Naive thymus-derived CD4-positive, alpha-beta T cell (primary cell): ENCODE results near the gene GRIN2B. TPM values are rescaled to one million over a fixed set of nuclear protein-coding genes. Genes with fewer than 3 reads are reported as not detected.

Source experiments
- ATAC-seq: fragments of 150-1000 bp; cut with Tn5 transposase; 2 replicates; pipeline ENCODE4 v1.10.0; 2021; ENCODE audit warnings: mild to moderate bottlenecking, moderate library complexity
- CTCF ChIA-PET: fragments of 350-600 bp; sonication (Branson Sonifier 250); formaldehyde crosslinking; loops from one replicate; lab custom pipeline; 2021; ENCODE audit warnings: antibody characterized with exemption; lab: Charles Lee
- POLR2A ChIA-PET: fragments of 350-600 bp; sonication (Branson Sonifier 250); formaldehyde crosslinking; loops from one replicate; lab custom pipeline; 2021; ENCODE audit warnings: antibody characterized with exemption, inconsistent platforms; lab: Charles Lee
- DNase-seq, 9 donors: peaks; one replicate each; pipeline versions ENCODE4 v3.0.0 to v3.0.0-alpha.2; 2020 to 2022; ENCODE audit warnings: mixed read lengths in 1 of 9
- H3K27ac ChIP-seq: one replicate; pipeline ENCODE4 v1.7.0; 2013; ENCODE audit warnings: mild to moderate bottlenecking, low read depth, low read length, moderate library complexity
- H3K27me3 ChIP-seq, 2 donors: one replicate each; pipeline ENCODE4 v1.7.0; 2013; ENCODE audit warnings: low read length in 2 of 2, mild to moderate bottlenecking in 2 of 2, moderate library complexity in 2 of 2; ENCODE audit not compliant: control insufficient read depth in 2 of 2, insufficient read depth in 2 of 2
- H3K36me3 ChIP-seq, 3 experiments: 1 replicate in 2 of 3; 2 replicates in 1 of 3; pipeline ENCODE4 v1.7.0; 2013; ENCODE audit warnings: low read length in 3 of 3, mild to moderate bottlenecking in 3 of 3, moderate library complexity in 1 of 3; ENCODE audit not compliant: insufficient read depth in 3 of 3, control insufficient read depth in 2 of 3
- H3K4me1 ChIP-seq, 2 donors: one replicate each; pipeline ENCODE4 v1.7.0; 2013; ENCODE audit warnings: low read length in 2 of 2, mild to moderate bottlenecking in 2 of 2, moderate library complexity in 1 of 2; ENCODE audit not compliant: control insufficient read depth in 2 of 2, insufficient read depth in 2 of 2
- H3K4me3 ChIP-seq: 2 replicates; pipeline ENCODE4 v1.7.0; 2013; ENCODE audit warnings: mild to moderate bottlenecking, low read length
- H3K9me3 ChIP-seq, 3 experiments: 1 replicate in 2 of 3; 2 replicates in 1 of 3; pipeline ENCODE4 v1.7.0; 2013; ENCODE audit warnings: low read length in 3 of 3; ENCODE audit not compliant: control insufficient read depth in 2 of 3
- H3K27ac Mint-ChIP-seq, 9 donors: one replicate each; pipeline ENCODE4 v1.8.0; 2020 to 2022; ENCODE audit warnings: mixed read lengths in 9 of 9, mild to moderate bottlenecking in 8 of 9, moderate library complexity in 5 of 9, inconsistent platforms in 2 of 9
- H3K27me3 Mint-ChIP-seq, 5 donors: one replicate each; pipeline ENCODE4 v1.8.0; 2021 to 2022; ENCODE audit warnings: mixed read lengths in 5 of 5, mild to moderate bottlenecking in 1 of 5
- H3K36me3 Mint-ChIP-seq, 5 donors: one replicate each; pipeline ENCODE4 v1.8.0; 2020 to 2022; ENCODE audit warnings: mixed read lengths in 5 of 5, mild to moderate bottlenecking in 3 of 5, inconsistent platforms in 1 of 5
- H3K4me1 Mint-ChIP-seq, 7 donors: one replicate each; pipeline ENCODE4 v1.8.0; 2020 to 2022; ENCODE audit warnings: mixed read lengths in 7 of 7, mild to moderate bottlenecking in 3 of 7, inconsistent platforms in 1 of 7
- H3K4me3 Mint-ChIP-seq, 10 donors: one replicate each; pipeline ENCODE4 v1.8.0; 2020 to 2022; ENCODE audit warnings: mild to moderate bottlenecking in 10 of 10, mixed read lengths in 10 of 10, moderate library complexity in 6 of 10, inconsistent platforms in 2 of 10
- H3K9me3 Mint-ChIP-seq, 11 donors: one replicate each; pipeline ENCODE4 v1.8.0; 2020 to 2022; ENCODE audit warnings: mixed read lengths in 11 of 11, mild to moderate bottlenecking in 4 of 11, inconsistent platforms in 1 of 11, moderate library complexity in 1 of 11
- intact Hi-C, 2 donors: fragments of 100-400 bp; cut with micrococcal nuclease; formaldehyde crosslinking; loops; one replicate each; pipeline ENCODE4 v1.15.1; 2023
- polyA plus RNA-seq, 2 donors: library from polyadenylated mRNA; unstranded; fragments of 300-500 nt; fragmentation: Illumina TruSeq; gene quantifications; one replicate each; pipeline ENCODE4 v1.2.3, GENCODE V29; 2021
- total RNA-seq, 6 experiments: library from RNA in 5 of 6; stranded (reverse) in 5 of 6; gene quantifications; 1 replicate in 5 of 6; 2 replicates in 1 of 6; pipeline ENCODE4 v1.2.3 and lab custom pipeline; 2021 to 2026

GRIN2B gene
- total and polyA plus RNA-seq, 7 experiments from 2014 or later: not detected

DNA sequence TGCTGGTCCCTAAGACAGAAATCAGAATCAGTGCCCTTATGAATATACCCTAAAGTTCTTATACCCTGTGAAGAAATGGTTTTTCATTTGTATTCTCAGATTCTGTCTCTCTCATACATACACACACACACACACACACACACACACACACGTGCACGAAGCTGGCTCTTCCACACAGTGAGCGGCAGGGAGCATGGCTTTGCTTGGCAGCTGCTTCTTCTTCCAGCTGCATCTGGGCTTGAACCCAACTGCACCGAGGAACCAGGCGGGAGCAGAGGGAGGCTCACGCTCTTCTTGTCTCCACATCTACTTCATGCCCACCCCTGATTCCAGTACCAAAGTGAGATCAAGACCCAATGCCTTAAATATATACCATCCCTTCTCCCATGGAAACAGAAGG lies 19.4 kb downstream of the GRIN2B start:
- Histone ChIP-seq H3K27me3 (no peaks in the 10 kb centered on the region), H3K9me3 (no peaks in the 10 kb centered on the region), H3K27ac (no peak overlapping the region), H3K4me3 (no peak overlapping the region), H3K36me3 (no peaks in the 10 kb centered on the region), H3K4me1 (no peaks in the 10 kb centered on the region)
- ATAC-seq (no peak), DNase-seq (no peak)
- ChIA-PET POLR2A (no interaction called here), CTCF (no interaction called here)
- H3K4me1 Mint-ChIP-seq: peaks cover 0 to 2% (median 0%) of the 10 kb centered on the region in 7 donors
- peaks cover 0 to 10% (median 0%) of the 10 kb centered on the region in 11 donors for H3K9me3 Mint-ChIP-seq
- H3K27me3 Mint-ChIP-seq: peaks cover 0 to 47% (median 33%) of the 10 kb centered on the region in 5 donors
- intact Hi-C loops: no loop called here
- no peak overlapping the region for H3K4me3 Mint-ChIP-seq
- H3K27ac Mint-ChIP-seq: no peak overlapping the region
- no peaks in the 10 kb centered on the region for H3K36me3 Mint-ChIP-seq

DNA sequence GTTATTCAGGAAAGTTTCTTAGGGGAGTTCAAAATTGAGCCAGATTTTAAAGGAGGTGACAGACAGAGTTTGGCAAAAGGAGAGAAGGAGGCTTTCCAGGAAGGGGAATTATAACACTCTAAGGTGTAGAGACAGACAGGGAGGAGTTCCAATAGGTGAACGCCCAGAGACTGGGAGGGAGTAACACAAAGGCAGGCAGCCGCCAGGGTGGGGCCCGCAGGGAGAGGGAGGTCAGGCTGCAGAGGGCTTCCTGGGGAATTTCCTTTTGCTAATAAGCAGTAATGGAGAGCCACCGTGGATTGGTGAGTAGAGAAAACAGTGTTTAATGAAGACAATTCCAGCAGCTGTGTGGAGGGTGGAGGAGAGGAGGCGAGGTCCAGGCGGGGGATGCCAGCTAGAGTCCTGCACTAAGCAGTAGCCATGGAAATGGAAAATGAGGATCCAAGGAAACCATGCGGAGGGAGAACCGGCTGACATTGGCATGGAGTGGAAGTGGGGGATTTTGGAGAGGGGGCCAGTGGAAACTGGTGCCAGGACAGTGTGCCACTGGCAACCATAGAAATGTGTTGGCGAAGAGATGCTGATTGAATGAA lies 22.2 kb downstream of the GRIN2B start:
- DNase-seq (no peak), ATAC-seq (no peak)
- no peaks in the 10 kb centered on the region for H3K36me3 ChIP-seq
- peaks cover 0 to 2% (median 0%) of the 10 kb centered on the region in 7 donors for H3K4me1 Mint-ChIP-seq
- H3K9me3 Mint-ChIP-seq: peaks cover 0 to 14% (median 0%) of the 10 kb centered on the region in 11 donors
- no peaks in the 10 kb centered on the region for H3K36me3 Mint-ChIP-seq
- H3K27ac Mint-ChIP-seq: no peak overlapping the region
- H3K9me3 ChIP-seq: no peaks in the 10 kb centered on the region
- no peak overlapping the region for H3K4me3 ChIP-seq
- no peaks in the 10 kb centered on the region for H3K27me3 ChIP-seq
- no peaks in the 10 kb centered on the region for H3K4me1 ChIP-seq
- CTCF ChIA-PET: no interaction called here
- H3K27me3 Mint-ChIP-seq: peaks cover 0 to 36% (median 31%) of the 10 kb centered on the region in 5 donors
- H3K27ac ChIP-seq: no peak overlapping the region
- intact Hi-C loops: no loop called here
- H3K4me3 Mint-ChIP-seq: no peak overlapping the region
- POLR2A ChIA-PET: no interaction called here

DNA sequence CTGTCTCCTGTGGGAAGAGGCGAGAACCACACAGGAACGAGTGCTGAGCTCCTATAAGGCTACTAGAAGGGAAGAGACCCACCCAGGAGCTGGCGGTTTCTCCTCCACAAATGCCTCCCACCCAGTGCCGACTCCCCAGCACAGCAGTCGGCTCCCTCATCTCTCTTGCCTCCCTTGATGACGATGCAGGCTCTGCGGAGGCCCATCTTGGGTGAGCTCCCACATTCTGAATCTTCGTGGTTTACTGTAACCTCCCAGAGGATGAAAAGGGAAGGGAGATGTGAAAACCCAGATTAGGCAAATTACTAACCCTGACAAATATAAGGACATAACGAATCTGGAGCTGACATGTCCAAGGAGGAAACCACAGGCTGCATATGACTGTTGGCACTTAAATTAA lies 23.8 kb downstream of the GRIN2B start:
- ATAC-seq: no peak
- CTCF ChIA-PET: no interaction called here

DNA sequence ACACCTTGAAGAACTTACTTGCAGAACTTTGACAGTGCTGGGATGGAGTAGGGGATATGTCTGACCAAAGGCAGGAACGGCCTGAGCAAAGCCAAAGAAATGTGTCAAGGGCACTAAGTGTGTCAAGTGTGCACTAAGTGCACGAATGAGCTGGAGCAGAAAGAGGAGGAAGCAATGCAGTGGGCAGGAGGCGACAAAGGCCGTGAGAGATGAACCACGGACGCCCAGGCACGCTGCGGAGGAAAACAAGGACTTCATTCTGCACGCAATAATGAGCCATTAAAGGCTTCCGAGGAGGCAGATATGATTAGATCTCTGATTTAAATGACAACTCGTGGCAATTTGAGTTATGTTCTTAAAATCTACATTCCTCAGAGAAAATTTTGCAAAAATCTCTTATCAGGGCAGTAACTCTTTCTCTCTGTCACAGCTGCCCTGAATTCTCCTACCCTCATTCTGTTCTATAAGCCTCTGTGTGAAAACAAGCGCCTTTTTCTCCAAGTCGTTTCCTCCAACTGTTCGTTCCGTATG lies 25.3 kb downstream of the GRIN2B start:
- no peak overlapping the region for H3K4me3 Mint-ChIP-seq
- no peak overlapping the region for H3K27ac Mint-ChIP-seq
- H3K36me3 Mint-ChIP-seq: no peaks in the 10 kb centered on the region
- POLR2A ChIA-PET: no interaction called here
- H3K9me3 Mint-ChIP-seq: peaks cover 0 to 11% (median 0%) of the 10 kb centered on the region in 11 donors
- H3K4me1 ChIP-seq: no peaks in the 10 kb centered on the region
- no peaks in the 10 kb centered on the region for H3K9me3 ChIP-seq
- H3K4me3 ChIP-seq: no peak overlapping the region
- CTCF ChIA-PET: no interaction called here
- peaks cover 0 to 30% (median 20%) of the 10 kb centered on the region in 5 donors for H3K27me3 Mint-ChIP-seq
- no peaks in the 10 kb centered on the region for H3K27me3 ChIP-seq
- intact Hi-C loops: no loop called here
- H3K36me3 ChIP-seq: no peaks in the 10 kb centered on the region
- H3K4me1 Mint-ChIP-seq: peaks cover 0 to 3% (median 0%) of the 10 kb centered on the region in 7 donors
- ATAC-seq: no peak
- no peak overlapping the region for H3K27ac ChIP-seq
- DNase-seq: no peak

More for the DNA sequence above, 23.8 kb downstream of the GRIN2B start:
- no peaks in the 10 kb centered on the region for H3K27me3 ChIP-seq
- Mint-ChIP-seq H3K36me3 (no peaks in the 10 kb centered on the region), H3K4me3 (no peak overlapping the region), H3K9me3 (peaks cover 0 to 14% (median 0%) of the 10 kb centered on the region in 11 donors), H3K4me1 (peaks cover 0 to 2% (median 0%) of the 10 kb centered on the region in 7 donors), H3K27me3 (peaks cover 0 to 31% (median 28%) of the 10 kb centered on the region in 5 donors), H3K27ac (no peak overlapping the region)
- no peaks in the 10 kb centered on the region for H3K36me3 ChIP-seq
- POLR2A ChIA-PET: no interaction called here
- H3K27ac ChIP-seq: no peak overlapping the region
- H3K4me1 ChIP-seq: no peaks in the 10 kb centered on the region
- no peaks in the 10 kb centered on the region for H3K9me3 ChIP-seq
- intact Hi-C loops: no loop called here
- H3K4me3 ChIP-seq: no peak overlapping the region
- no peak for DNase-seq

DNA sequence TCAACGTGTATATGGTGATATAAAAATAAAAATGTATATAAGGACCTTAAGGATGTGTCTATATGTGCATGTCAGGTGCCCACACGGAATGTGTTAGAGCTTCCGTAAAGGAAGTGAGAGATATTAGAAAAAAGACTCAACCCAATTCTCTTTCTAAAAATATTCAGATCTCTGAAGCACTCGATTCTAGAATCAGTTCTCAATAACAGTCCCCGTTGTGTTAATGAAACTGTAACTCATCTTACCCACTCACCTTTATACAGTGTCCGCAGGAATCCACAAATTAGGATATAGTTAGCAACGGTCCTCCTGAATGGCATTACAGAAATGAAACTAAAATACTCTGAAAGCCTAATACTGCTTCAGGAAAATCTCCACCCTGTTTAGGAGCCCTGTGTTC lies 29.3 kb downstream of the GRIN2B start:
- Histone ChIP-seq H3K36me3 (no peaks in the 10 kb centered on the region), H3K4me1 (no peaks in the 10 kb centered on the region), H3K27me3 (no peaks in the 10 kb centered on the region), H3K9me3 (no peaks in the 10 kb centered on the region), H3K4me3 (no peak overlapping the region), H3K27ac (no peak overlapping the region)
- peaks cover 0 to 20% (median 5%) of the 10 kb centered on the region in 5 donors for H3K27me3 Mint-ChIP-seq
- intact Hi-C loops: no loop called here
- ATAC-seq (no peak), DNase-seq (no peak)
- H3K27ac Mint-ChIP-seq: no peak overlapping the region
- POLR2A ChIA-PET: no interaction called here
- H3K4me3 Mint-ChIP-seq: no peak overlapping the region
- peaks cover 0 to 4% (median 0%) of the 10 kb centered on the region in 11 donors for H3K9me3 Mint-ChIP-seq
- CTCF ChIA-PET: no interaction called here
- peaks cover 0 to 1% (median 0%) of the 10 kb centered on the region in 7 donors for H3K4me1 Mint-ChIP-seq
- no peaks in the 10 kb centered on the region for H3K36me3 Mint-ChIP-seq

DNA sequence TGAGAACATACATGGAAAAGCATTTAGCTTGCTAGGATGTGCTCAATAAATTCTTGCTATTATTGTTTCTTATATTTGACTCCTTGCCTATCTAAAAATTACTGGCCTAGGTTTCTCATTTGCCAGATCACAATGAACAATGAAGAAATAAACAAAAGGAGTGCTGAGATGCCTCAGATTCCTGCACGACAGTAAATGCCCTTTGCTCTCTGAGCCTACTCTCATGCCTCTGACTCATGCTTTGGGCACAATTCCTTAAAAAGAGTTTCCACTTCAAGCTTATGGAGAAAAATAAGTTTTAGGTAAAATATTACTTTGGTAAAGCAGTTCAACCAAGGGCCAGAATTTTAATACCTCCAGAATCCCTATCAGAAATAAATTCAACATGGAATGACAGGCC lies 30.9 kb downstream of the GRIN2B start:
- CTCF ChIA-PET: no interaction called here
- DNase-seq (no peak), ATAC-seq (no peak)
- no peaks in the 10 kb centered on the region for H3K4me1 ChIP-seq
- H3K4me3 ChIP-seq: no peak overlapping the region
- H3K27ac ChIP-seq: no peak overlapping the region
- no peak overlapping the region for H3K27ac Mint-ChIP-seq
- no peak overlapping the region for H3K4me3 Mint-ChIP-seq
- H3K27me3 ChIP-seq: no peaks in the 10 kb centered on the region
- H3K27me3 Mint-ChIP-seq: peaks cover 0 to 20% (median 4%) of the 10 kb centered on the region in 5 donors
- H3K9me3 Mint-ChIP-seq: peaks cover 0 to 4% (median 0%) of the 10 kb centered on the region in 11 donors
- H3K36me3 Mint-ChIP-seq: no peaks in the 10 kb centered on the region
- H3K9me3 ChIP-seq: no peaks in the 10 kb centered on the region
- POLR2A ChIA-PET: interaction anchor here (0.6 kb wide), 1 partner anchor 1668 kb away, joined by 3 read pairs; no protein-coding TSS in a partner anchor
- peaks cover 0 to 1% (median 0%) of the 10 kb centered on the region in 7 donors for H3K4me1 Mint-ChIP-seq
- no peaks in the 10 kb centered on the region for H3K36me3 ChIP-seq
- intact Hi-C loops: no loop called here

DNA sequence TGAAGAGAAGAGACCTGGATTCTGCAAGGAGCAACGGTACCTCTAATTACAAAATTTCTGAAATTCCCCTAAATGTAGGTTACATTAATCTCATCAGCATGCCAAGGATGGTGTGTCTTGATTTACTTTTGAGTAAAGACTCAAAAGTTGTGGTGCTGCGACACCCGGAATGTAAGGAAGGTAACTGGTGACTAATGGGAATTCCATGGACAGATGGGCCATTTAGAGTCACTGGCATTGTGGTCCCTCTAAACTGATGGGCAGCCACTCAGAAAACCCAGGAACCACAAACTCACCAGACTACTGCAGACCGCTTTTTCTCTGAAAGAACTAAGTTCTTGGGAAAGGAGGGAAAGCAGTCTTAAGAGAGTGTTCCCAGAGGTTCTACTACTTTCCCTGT lies 32.8 kb downstream of the GRIN2B start:
- H3K9me3 Mint-ChIP-seq: peaks cover 0 to 7% (median 0%) of the 10 kb centered on the region in 11 donors
- no peak for ATAC-seq
- H3K27ac Mint-ChIP-seq: no peak overlapping the region
- H3K9me3 ChIP-seq: no peaks in the 10 kb centered on the region
- no peak overlapping the region for H3K27ac ChIP-seq
- no peaks in the 10 kb centered on the region for H3K36me3 ChIP-seq
- H3K4me3 ChIP-seq: no peak overlapping the region
- no peak for DNase-seq
- H3K4me3 Mint-ChIP-seq: no peak overlapping the region
- intact Hi-C loops: no loop called here
- peaks cover 0 to 1% (median 0%) of the 10 kb centered on the region in 7 donors for H3K4me1 Mint-ChIP-seq
- CTCF ChIA-PET: no interaction called here
- POLR2A ChIA-PET: no interaction called here
- H3K4me1 ChIP-seq: no peaks in the 10 kb centered on the region
- H3K36me3 Mint-ChIP-seq: no peaks in the 10 kb centered on the region
- H3K27me3 ChIP-seq: no peaks in the 10 kb centered on the region
- H3K27me3 Mint-ChIP-seq: peaks cover 4 to 26% (median 13%) of the 10 kb centered on the region in 5 donors
